ENCODE measurements around the gene TMEM240.
"Not testable (repeated sequence)": the region's sequence is repeated elsewhere in the genome, so short reads cannot be mapped to it uniquely, and the experiment has no call there.

TMEM240 gene

DNA sequence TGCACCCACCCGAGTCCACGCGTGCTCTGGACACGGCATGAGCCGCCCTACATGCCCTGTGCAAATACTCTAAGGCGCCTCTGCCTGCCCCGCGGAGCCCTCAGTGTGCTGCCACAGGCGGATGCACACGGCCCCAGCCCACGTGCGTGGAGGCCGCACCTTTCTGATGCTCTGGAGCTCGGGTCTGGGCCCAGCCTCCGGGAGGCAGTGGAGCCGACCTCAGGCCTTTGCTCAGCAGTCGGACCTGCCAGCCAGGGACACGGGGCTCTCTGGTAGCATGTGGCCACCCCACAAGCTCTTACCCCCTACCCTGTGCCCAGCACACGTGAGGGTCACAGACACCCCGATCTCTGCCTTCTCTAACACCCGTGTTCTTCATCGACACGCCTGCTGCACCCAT is 2.1 kb downstream of the TMEM240 start:
- H3K9me3 Mint-ChIP-seq = no peaks in the 10 kb centered on the region
- peaks cover 25% of the 10 kb centered on the region for H3K36me3 Mint-ChIP-seq (ENCODE audit: low read depth)
- peaks cover 3% of the 10 kb centered on the region for H3K4me1 Mint-ChIP-seq (ENCODE audit: low read depth)
- H3K27ac Mint-ChIP-seq = peak overlapping the region; percentile 75
- H3K27me3 Mint-ChIP-seq = no peaks in the 10 kb centered on the region
- peak overlapping the region; percentile 29 for H3K4me3 Mint-ChIP-seq
- no peak for DNase-seq

GRCh38 chr1:1537626-1538250 is 2.7 kb downstream of the TMEM240 start:
- H3K9me3 Mint-ChIP-seq = no peaks in the 10 kb centered on the region
- peaks cover 23% of the 10 kb centered on the region for H3K36me3 Mint-ChIP-seq (ENCODE audit: low read depth)
- no peaks in the 10 kb centered on the region for H3K27me3 Mint-ChIP-seq
- no peak overlapping the region for H3K27ac Mint-ChIP-seq
- H3K4me1 Mint-ChIP-seq (ENCODE audit: low read depth) = peaks cover 3% of the 10 kb centered on the region
- DNase-seq = no peak
- H3K4me3 Mint-ChIP-seq = no peak overlapping the region

- Mint-ChIP-seq H3K9me3 (peaks cover 2% of the 10 kb centered on the region), H3K27ac (peak overlapping the region; percentile 65), H3K27me3 (no peaks in the 10 kb centered on the region), H3K36me3 (ENCODE audit: low read depth) (peaks cover 25% of the 10 kb centered on the region), H3K4me1 (ENCODE audit: low read depth) (peaks cover 3% of the 10 kb centered on the region), H3K4me3 (no peak overlapping the region)
- DNase-seq = no peak
These were observed 3.4 kb downstream of the TMEM240 start for GRCh38 chr1:1536938-1537546.

GRCh38 chr1:1536019-1536937 is 4.1 kb downstream of the TMEM240 start:
- Mint-ChIP-seq H3K36me3 (ENCODE audit: low read depth) (peaks cover 23% of the 10 kb centered on the region), H3K4me3 (no peak overlapping the region), H3K4me1 (ENCODE audit: low read depth) (peaks cover 3% of the 10 kb centered on the region), H3K9me3 (peaks cover 4% of the 10 kb centered on the region), H3K27ac (peak overlapping the region; percentile 65), H3K27me3 (no peaks in the 10 kb centered on the region)
- DNase-seq = no peak

DNA sequence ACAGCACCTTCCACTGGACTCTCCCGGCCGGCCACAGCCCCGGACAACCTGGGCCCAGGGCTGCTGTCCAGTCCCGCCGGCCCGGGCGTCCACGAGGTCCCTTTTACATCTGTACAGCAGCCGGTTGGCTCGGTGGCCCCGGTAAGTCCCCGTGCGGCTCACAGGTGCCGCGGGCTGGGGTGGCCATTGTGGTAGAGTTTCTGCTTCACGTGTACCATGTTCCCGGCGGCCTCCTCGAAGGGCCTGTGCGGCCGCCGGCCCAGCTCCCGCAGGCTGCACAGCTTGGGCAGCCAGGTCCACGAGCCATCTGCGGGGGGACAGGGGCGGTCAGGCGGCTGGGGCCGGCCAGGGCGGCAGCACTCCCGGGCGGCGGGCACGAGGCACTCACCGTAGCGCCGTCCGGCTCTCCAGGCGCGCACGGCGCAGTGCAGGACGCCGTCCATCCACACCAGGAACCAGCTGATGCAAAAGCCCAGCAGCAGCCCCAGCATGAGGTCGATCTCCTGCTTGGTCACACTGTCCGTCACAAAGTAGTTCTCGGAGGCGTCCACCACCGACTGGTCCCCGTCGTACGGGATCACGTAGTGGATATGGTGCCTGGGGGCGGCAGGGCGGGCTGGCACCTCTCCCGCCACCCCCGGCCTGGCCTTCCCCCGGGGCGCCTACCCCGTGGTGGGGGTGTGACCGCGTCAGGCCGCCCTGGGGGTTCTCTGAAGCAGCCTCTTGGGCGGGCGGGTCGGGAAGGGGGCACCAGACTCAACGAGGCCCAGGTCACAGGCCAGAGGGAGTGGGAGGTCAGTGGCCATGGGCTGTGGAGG is 5.0 kb downstream of the TMEM240 start:
- no peak for DNase-seq
- no peaks in the 10 kb centered on the region for H3K27me3 Mint-ChIP-seq
- peaks cover 3% of the 10 kb centered on the region for H3K4me1 Mint-ChIP-seq (ENCODE audit: low read depth)
- H3K27ac Mint-ChIP-seq = no peak overlapping the region
- H3K4me3 Mint-ChIP-seq = no peak overlapping the region
- peaks cover 7% of the 10 kb centered on the region for H3K9me3 Mint-ChIP-seq
- H3K36me3 Mint-ChIP-seq (ENCODE audit: low read depth) = peaks cover 28% of the 10 kb centered on the region

DNA sequence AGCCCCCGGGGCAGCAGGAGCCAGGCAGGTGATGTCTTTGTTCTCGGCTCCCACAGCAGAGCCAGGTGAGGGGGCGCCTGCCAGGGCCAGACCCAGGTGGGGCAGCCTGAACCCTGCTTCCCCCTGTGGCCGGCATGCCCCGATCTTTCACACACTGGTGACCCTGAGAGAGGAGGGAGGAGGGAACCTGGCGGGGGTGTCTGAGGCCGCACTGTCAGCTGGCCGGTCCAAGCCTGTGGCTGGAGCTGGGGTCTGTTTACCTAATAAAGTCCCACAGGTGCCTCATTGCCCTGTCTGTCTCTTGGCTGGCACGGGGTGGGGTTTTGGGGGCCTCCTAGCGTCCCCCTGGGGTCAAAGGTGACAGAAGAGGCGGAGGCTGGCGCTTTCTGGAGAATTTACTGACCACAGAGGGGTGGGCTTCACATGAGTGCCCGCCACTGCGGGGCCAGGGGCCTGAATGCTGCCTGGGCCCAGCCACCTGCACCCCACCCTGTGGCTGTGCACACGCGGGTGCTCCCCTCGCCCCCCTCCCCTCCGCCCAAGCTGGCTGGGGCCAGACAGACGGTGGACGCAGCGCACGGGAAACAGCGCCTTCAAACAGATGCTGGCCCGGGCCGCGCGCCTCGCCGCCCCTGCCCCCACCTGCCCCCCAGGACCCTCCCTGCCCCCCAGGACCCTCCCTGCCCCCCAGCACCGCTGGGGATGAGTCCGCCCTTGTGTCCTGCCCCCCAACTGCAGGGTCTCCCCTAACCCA is 5.8 kb downstream of the TMEM240 start:
- no peaks in the 10 kb centered on the region for H3K27me3 Mint-ChIP-seq
- H3K4me1 Mint-ChIP-seq (ENCODE audit: low read depth) = peaks cover 3% of the 10 kb centered on the region
- peaks cover 36% of the 10 kb centered on the region for H3K36me3 Mint-ChIP-seq (ENCODE audit: low read depth)
- H3K27ac Mint-ChIP-seq = no peak overlapping the region
- H3K4me3 Mint-ChIP-seq = no peak overlapping the region
- no peak for DNase-seq
- peaks cover 7% of the 10 kb centered on the region for H3K9me3 Mint-ChIP-seq

GRCh38 chr1:1533894-1534291 is 6.5 kb downstream of the TMEM240 start:
- DNase-seq; H3K27me3 Mint-ChIP-seq; H3K4me1 Mint-ChIP-seq (ENCODE audit: low read depth); H3K9me3 Mint-ChIP-seq; H3K4me3 Mint-ChIP-seq: not testable (repeated sequence)
- Mint-ChIP-seq H3K27ac (peak overlapping the region; percentile 44), H3K36me3 (ENCODE audit: low read depth) (peaks cover 43% of the 10 kb centered on the region)

- H3K4me1 Mint-ChIP-seq (ENCODE audit: low read depth); DNase-seq: not testable (repeated sequence)
- peaks cover 49% of the 10 kb centered on the region for H3K36me3 Mint-ChIP-seq (ENCODE audit: low read depth)
These were observed 7.1 kb downstream of the TMEM240 start for GRCh38 chr1:1533176-1533893.

DNA sequence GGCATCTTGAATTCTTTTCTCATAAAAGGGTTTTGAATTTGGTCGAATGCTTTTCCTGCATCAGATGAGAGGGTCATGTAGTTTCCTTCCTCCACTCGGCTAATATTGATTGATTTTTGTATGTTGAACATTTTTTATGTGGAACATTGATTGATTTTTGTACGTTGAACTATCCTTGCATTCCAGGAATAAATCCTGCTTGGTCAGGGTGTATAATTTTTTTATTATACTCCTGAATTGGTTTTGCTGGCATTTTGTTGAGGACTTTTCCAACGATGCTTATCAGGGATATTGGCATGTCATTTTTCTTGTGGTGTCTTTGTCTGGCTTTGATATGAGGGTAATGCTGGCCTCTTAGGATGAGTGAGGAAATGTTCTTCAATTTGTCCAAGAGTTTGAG is 8.5 kb downstream of the TMEM240 start:
- peaks cover 63% of the 10 kb centered on the region for H3K36me3 Mint-ChIP-seq (ENCODE audit: low read depth)
- peaks cover 7% of the 10 kb centered on the region for H3K9me3 Mint-ChIP-seq
- DNase-seq = no peak
- no peaks in the 10 kb centered on the region for H3K27me3 Mint-ChIP-seq
- H3K4me1 Mint-ChIP-seq (ENCODE audit: low read depth) = no peaks in the 10 kb centered on the region
- no peak overlapping the region for H3K27ac Mint-ChIP-seq
- H3K4me3 Mint-ChIP-seq = no peak overlapping the region

More at GRCh38 chr1:1533176-1533893, 7.1 kb downstream of the TMEM240 start:
- H3K27me3 Mint-ChIP-seq, H3K27ac Mint-ChIP-seq, H3K4me3 Mint-ChIP-seq, H3K9me3 Mint-ChIP-seq: not testable (repeated sequence)

DNA sequence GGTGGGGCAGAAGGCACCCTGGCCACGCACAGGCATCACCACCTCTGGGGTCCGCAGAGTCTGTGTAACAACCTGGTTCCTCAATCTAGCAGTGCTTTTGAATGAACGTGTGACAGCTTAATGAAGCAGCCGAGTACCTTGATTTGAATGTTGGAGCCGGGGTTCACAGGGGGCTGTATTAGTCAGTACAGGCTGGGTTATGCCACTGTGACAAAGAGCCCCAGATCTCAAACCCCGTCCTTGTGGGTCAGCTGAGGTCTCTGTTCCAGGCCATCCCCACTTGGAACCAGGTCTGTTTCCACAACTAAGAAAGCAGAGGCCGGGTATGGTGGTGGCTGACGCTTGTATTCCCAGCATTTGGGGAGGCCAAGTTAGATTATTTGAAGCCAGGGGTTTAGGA is 10.5 kb downstream of the TMEM240 start:
- Mint-ChIP-seq H3K4me1 (ENCODE audit: low read depth) (no peaks in the 10 kb centered on the region), H3K9me3 (peaks cover 7% of the 10 kb centered on the region), H3K27me3 (no peaks in the 10 kb centered on the region), H3K4me3 (no peak overlapping the region), H3K27ac (no peak overlapping the region), H3K36me3 (ENCODE audit: low read depth) (peaks cover 78% of the 10 kb centered on the region)
- DNase-seq = no peak

- Mint-ChIP-seq H3K4me1 (ENCODE audit: low read depth) (no peaks in the 10 kb centered on the region), H3K36me3 (ENCODE audit: low read depth) (peaks cover 79% of the 10 kb centered on the region), H3K9me3 (peaks cover 7% of the 10 kb centered on the region), H3K4me3 (no peak overlapping the region), H3K27me3 (no peaks in the 10 kb centered on the region), H3K27ac (no peak overlapping the region)
- DNase-seq = no peak
These were observed 11.1 kb downstream of the TMEM240 start for GRCh38 chr1:1529321-1529720.

DNA sequence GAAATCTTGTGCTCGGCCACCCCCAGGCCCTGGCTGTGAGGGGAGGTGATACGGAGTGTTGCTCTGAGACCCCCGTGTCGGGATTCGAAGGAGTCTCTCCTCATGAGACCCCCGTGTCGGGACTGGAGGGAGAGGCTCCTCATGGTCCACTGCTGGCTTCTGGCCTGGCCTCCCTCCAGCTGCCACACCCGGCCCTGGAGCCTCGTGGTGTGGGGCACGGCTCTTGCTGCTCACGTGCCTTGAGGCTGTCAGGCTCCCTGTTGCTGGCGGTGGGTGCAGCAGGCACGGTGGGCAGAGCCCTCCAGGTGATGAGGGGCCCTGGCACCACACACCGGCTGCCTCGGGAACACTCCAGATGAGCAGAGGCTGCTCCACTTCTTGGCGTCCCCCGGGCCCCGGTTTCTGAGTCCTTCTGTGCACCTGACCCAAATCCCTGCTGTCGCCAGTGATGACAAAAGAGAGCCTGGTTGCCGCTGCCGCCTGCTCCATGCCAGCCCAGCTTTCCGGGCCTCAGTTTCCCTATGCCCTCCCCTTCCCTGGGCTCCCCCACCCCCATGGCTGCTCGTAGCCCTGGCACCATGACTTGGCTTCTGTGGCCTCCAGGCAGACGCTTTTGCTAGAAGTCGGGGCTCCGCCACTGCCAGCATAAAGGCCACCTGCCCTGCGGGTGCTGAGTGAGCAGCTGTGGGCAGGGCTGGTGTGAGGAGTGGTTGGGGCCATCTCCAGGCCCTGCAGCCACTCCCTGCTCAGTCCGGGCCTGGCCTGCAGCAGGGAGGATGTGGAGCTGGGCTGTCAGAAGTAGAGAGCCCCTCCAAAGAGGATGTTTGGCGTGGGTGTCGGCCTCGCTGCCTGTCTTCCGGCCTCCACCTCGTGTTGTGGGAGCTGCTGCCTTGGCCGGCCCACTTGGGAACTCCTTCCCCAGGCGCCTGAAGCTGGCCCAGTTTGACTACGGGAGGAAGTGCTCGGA is 11.8 kb downstream of the TMEM240 start:
- peaks cover 77% of the 10 kb centered on the region for H3K36me3 Mint-ChIP-seq (ENCODE audit: low read depth)

More for the DNA sequence above, 11.8 kb downstream of the TMEM240 start:
- peaks cover 7% of the 10 kb centered on the region for H3K9me3 Mint-ChIP-seq
- no peaks in the 10 kb centered on the region for H3K4me1 Mint-ChIP-seq (ENCODE audit: low read depth)
- H3K4me3 Mint-ChIP-seq = no peak overlapping the region
- H3K27ac Mint-ChIP-seq = no peak overlapping the region
- H3K27me3 Mint-ChIP-seq = no peaks in the 10 kb centered on the region
- no peak for DNase-seq
